Ishikawa (cell line): Measurements from ENCODE around the gene ANKRD34C.

ENCODE experiments used
- CREB1 ChIP-seq: IDR thresholded peaks from 2 replicates; pipeline ENCODE4 v1.6.1; 2012; ENCODE audit warnings: low read depth
- EP300 ChIP-seq: IDR thresholded peaks from 2 replicates; pipeline ENCODE4 v1.6.1; 2012; ENCODE audit warnings: borderline replicate concordance
- FOXM1 ChIP-seq: IDR thresholded peaks from 2 replicates; pipeline ENCODE4 v1.6.1; 2012; ENCODE audit warnings: low read depth, borderline replicate concordance
- RAD21 ChIP-seq: IDR thresholded peaks from 2 replicates; pipeline ENCODE4 v1.6.1; 2012; ENCODE audit warnings: low read depth
- TAF1 ChIP-seq: IDR thresholded peaks from 2 replicates; pipeline ENCODE4 v1.6.1; 2012; ENCODE audit warnings: low read depth, mild to moderate bottlenecking
- TCF12 ChIP-seq: IDR thresholded peaks from 2 replicates; pipeline ENCODE4 v1.6.1; 2012; ENCODE audit warnings: low read depth
- YY1 ChIP-seq: IDR thresholded peaks from 2 replicates; pipeline ENCODE4 v1.6.1; 2012; ENCODE audit warnings: low read depth
- ZBTB7A ChIP-seq: IDR thresholded peaks from 2 replicates; pipeline ENCODE4 v1.6.1; 2012; ENCODE audit warnings: low read depth
- TF ChIP-seq, protein P1 (sequence below): IDR thresholded peaks from 2 replicates; pipeline ENCODE4 v1.6.1; 2012

DNA sequence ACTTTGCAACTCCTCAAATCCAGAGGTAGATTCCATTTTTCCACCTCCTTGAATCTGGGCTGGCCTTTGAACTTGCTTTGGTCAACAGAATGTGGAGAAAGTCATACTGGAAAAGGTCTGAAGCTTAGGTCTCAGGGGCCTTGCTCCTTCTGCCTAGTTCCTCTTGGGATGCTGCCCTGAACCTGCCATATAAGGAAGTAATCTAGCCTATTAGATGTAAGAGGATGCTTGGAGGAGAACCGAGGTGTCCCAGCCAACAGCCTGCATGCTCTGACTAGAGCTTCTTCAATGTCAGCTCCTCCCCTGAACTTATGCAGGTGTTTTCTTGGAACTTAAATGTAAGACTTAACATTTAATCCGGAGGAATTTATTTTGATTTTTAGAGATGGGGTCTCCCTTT is 26.4 kb downstream of the ANKRD34C start:
- TF ChIP-seq, protein P1, sequence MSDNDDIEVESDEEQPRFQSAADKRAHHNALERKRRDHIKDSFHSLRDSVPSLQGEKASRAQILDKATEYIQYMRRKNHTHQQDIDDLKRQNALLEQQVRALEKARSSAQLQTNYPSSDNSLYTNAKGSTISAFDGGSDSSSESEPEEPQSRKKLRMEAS: no peak
- TF ChIP-seq YY1: no peak
- no peak for TF ChIP-seq EP300
- TF ChIP-seq ZBTB7A: no peak
- TF ChIP-seq RAD21: no peak
- no peak for TF ChIP-seq FOXM1
- TF ChIP-seq TCF12: no peak
- TF ChIP-seq TAF1: no peak
- TF ChIP-seq CREB1: no peak
